Measurements from ENCODE around the gene MAD2L1BP. TPM values are rescaled to one million over a fixed set of nuclear protein-coding genes. Genes with fewer than 3 reads are reported as not detected.
A peak's percentile ranks its signal among the peaks of the same experiment; 100 is the strongest.
"Not testable (repeated sequence)": the region's sequence is repeated elsewhere in the genome, so short reads cannot be mapped to it uniquely, and the experiment has no call there.

The MAD2L1BP gene, protein sequence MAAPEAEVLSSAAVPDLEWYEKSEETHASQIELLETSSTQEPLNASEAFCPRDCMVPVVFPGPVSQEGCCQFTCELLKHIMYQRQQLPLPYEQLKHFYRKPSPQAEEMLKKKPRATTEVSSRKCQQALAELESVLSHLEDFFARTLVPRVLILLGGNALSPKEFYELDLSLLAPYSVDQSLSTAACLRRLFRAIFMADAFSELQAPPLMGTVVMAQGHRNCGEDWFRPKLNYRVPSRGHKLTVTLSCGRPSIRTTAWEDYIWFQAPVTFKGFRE
- 55.9 TPM for total RNA-seq

DNA sequence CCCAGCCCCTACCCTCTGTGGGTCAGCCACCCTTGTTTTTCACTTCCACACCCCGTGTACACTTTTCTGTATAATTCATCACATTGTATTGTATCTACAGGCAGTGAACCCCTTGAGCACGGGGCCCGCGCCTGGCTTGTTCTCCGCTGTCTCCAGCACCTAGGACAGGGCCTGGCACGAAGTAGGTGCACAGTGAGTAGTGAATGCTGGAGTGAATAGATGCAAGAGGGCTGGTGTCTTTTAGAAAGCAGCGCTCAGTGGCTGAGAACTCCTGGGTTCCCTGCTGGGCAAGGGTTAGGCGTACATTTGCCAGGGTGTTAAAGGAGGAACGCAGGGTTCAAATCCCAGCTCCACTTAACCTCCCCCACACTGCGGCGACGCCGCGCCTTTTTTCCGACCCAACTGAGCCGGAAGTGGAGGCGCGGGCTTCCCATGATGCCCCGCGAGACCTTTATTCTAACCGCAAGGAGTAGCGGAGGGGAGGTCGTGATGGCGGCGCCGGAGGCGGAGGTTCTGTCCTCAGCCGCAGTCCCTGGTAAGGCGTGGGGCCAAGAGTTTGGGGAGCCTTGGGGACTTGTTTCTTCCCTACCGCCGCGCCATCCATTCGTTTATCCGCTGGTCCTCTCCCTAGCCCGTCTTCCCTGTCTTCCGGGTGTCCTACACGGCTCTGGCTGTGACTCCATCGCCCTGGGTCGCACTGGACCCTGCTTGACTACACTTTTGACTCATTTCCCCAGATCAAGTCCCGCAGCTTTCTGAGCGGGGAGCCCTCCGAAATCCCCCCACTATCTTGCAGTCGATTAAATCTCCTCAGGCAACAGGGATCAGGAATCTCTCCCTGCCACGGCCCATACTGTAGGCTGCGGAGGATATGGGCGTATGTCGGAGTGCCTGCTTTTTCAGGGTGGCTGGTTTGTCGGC, at the start of gene MAD2L1BP:
TSS of gene MAD2L1BP (plus strand) at position 454 of the 921 bp plus-strand sequence. CDS start at position 490, 36 bp downstream.
- no peaks in the 10 kb centered on the region for H3K9me3 ChIP-seq (ENCODE audit: low read depth, low read length)
- peaks cover 50% of the 10 kb centered on the region for H3K4me1 ChIP-seq (ENCODE audit: insufficient read depth, low read length)
- H3K27me3 ChIP-seq (ENCODE audit: insufficient read depth, low read length): no peaks in the 10 kb centered on the region
- peak within 1 kb of the TSS; percentile 96 for H3K4me3 ChIP-seq (ENCODE audit: low read length)

DNA sequence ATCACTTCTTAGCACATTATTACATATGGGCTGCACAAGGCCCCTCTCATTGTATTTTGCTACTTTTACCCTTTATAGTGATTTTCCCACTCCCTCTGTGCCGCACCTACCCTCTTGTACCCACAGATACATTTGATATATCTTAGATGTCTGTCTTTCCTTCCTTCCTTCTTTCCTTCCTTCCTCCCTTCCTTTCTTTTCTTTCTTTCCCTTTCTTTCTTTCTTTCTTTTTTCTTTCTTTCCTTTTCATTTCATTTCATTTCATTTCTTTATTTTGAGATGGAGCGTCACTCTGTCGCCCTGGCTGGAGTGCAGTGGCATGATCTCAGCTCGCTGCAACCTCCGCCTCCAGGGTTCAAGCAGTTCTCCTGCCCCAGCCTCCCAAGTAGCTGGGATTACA, 47.4 kb upstream of the MAD2L1BP start:
- Histone ChIP-seq H3K27me3 (ENCODE audit: insufficient read depth, low read length) (no peaks in the 10 kb centered on the region), H3K4me3 (ENCODE audit: low read length) (no peak overlapping the region), H3K4me1 (ENCODE audit: insufficient read depth, low read length) (peaks cover 15% of the 10 kb centered on the region), H3K9me3 (ENCODE audit: low read depth, low read length) (no peaks in the 10 kb centered on the region)

DNA sequence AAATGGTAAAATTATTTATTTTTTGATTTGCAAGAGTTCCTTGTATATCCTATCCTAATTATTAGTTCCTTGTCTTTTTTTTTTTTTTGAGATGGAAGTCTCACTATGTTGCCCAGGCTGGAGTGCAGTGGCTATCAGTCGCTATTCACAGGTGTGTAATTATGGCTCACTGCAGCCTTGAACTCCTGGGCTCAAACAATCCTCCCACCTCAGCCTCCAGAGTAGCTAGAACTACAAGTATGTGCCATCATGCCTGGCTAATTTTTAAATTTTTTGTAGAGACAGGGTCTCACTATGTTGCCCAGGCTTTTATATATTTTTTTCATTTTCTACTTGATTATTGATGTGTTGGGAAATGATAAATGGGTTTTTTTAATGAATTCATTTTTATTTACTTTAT, 46.1 kb upstream of the MAD2L1BP start:
- not testable (repeated sequence) for H3K4me3 ChIP-seq (ENCODE audit: low read length); H3K4me1 ChIP-seq (ENCODE audit: insufficient read depth, low read length); H3K27me3 ChIP-seq (ENCODE audit: insufficient read depth, low read length); H3K9me3 ChIP-seq (ENCODE audit: low read depth, low read length)

DNA sequence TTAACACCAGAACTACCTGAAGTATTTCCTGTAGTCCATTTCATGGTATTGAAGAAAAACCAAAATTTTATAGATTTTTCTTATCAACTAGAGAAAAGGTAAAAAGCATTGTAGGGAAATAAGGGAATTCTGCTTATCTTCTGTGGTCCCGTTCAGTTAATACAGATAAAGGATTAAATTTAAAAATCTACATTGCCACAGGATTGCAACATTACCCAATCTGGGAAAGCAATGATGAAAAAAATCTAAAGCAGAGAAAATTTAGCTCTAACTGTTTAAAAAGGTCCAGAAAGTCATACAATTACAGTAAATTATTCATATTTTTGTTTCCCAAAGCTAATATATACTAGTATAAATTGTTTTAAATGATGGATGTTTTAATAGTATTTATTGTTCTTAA, 41.7 kb upstream of the MAD2L1BP start:
- Histone ChIP-seq H3K4me3 (ENCODE audit: low read length) (no peak overlapping the region), H3K9me3 (ENCODE audit: low read depth, low read length) (no peaks in the 10 kb centered on the region), H3K4me1 (ENCODE audit: insufficient read depth, low read length) (no peaks in the 10 kb centered on the region), H3K27me3 (ENCODE audit: insufficient read depth, low read length) (no peaks in the 10 kb centered on the region)

DNA sequence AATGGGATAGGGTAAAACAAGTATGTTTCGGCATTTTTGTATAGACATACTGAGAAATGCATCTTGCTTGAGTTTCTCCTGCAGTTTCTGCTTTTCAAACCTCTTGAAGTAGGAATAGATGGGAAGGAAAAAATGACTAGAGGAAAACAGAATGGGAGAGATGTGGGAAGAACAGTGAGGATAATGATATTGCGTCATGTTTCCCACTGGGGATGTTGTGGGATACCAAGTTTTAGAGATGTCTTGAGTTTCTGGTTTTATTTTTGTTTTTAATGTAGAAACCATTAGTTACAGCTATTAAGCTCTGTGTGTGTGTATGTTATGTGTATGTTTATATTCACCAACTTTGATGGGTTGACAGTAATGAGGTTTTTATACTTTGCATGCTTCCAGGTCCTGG, 35.0 kb upstream of the MAD2L1BP start:
- Histone ChIP-seq H3K27me3 (ENCODE audit: insufficient read depth, low read length) (no peaks in the 10 kb centered on the region), H3K4me1 (ENCODE audit: insufficient read depth, low read length) (no peaks in the 10 kb centered on the region), H3K4me3 (ENCODE audit: low read length) (no peak overlapping the region), H3K9me3 (ENCODE audit: low read depth, low read length) (no peaks in the 10 kb centered on the region)

DNA sequence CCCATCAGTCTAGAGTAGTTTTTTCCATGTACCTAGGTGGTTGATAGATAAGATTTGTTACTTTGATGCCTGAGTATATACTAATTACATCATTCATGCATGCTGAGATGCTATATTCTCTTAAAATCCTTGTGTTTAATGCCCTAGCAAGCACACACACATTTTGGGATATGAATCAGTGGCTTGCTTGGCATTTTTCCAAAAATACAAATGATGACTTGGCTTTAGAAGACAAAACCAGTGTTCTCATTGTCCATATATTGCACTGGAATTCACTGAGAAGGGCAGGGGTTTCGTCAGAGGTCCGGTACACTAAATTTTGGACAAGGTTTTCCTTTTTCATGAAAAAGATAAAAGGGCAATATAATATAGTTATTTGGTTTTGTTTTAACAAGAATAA, 31.5 kb upstream of the MAD2L1BP start:
- H3K4me3 ChIP-seq (ENCODE audit: low read length): no peak overlapping the region
- H3K4me1 ChIP-seq (ENCODE audit: insufficient read depth, low read length): peaks cover 9% of the 10 kb centered on the region
- H3K27me3 ChIP-seq (ENCODE audit: insufficient read depth, low read length): no peaks in the 10 kb centered on the region
- H3K9me3 ChIP-seq (ENCODE audit: low read depth, low read length): no peaks in the 10 kb centered on the region

DNA sequence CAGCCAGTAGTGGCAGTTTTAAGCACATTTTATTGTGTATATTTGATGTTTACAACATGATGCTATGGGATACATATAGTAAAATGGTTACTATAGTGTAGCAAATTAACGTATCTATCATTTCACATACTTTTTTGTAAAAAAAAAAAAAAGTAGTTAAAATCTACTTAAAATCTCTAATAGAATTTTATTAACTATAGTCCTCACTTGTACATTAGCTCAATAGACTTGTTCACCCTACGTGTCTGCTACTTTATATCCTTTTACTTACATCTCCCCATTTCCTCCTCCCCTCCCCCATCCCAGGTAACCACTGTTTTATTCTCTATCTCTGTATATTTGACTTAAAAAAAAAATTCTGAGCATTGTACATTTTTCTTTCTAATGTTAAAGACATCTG, 29.6 kb upstream of the MAD2L1BP start:
- Histone ChIP-seq H3K4me3 (ENCODE audit: low read length) (no peak overlapping the region), H3K9me3 (ENCODE audit: low read depth, low read length) (no peaks in the 10 kb centered on the region), H3K27me3 (ENCODE audit: insufficient read depth, low read length) (no peaks in the 10 kb centered on the region), H3K4me1 (ENCODE audit: insufficient read depth, low read length) (peaks cover 9% of the 10 kb centered on the region)

DNA sequence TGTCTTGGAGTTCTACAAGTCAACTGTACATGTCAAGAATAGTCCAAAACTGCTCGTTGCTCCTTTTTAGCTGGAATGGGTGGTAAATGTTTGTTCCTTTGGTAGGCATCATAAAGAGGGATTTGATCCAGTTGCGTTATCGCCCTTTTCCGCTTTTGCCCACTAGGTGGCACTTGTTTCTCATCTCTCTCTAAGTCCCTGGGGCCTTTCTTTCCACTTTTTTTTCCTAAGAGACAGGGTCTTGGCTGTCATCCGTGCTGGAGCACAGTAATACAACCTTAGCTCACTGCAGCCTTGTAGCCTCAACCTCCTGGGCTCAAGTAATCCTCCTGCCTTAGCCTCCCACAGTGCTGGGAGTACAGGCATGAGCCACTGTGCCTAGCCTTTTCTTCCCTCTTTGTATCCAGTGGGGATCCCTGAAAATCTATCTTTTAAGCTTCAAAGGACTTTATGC, 27.3 kb upstream of the MAD2L1BP start:
- peaks cover 9% of the 10 kb centered on the region for H3K4me1 ChIP-seq (ENCODE audit: insufficient read depth, low read length)
- no peaks in the 10 kb centered on the region for H3K27me3 ChIP-seq (ENCODE audit: insufficient read depth, low read length)
- H3K4me3 ChIP-seq (ENCODE audit: low read length): no peak overlapping the region
- no peaks in the 10 kb centered on the region for H3K9me3 ChIP-seq (ENCODE audit: low read depth, low read length)

DNA sequence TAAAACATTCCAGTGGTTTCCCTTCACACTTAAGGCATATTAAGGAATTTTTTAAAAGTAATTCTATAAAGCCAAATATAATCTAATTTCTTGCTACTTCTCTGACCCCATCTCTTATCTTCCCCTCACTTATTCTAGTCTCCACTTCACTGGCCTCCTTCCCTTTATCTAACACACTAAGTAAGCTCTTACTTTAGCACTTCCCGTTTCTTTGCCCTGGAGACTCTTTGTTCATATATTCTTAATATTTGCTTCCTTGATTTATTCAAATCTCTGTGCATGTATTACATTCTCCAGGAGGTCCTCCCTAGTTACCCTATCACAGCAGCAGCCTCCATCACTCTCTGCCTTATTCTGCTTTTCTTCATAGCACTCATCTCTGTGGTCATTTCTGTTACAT, 26.8 kb upstream of the MAD2L1BP start:
- H3K4me3 ChIP-seq (ENCODE audit: low read length): no peak overlapping the region
- H3K4me1 ChIP-seq (ENCODE audit: insufficient read depth, low read length): peaks cover 9% of the 10 kb centered on the region
- no peaks in the 10 kb centered on the region for H3K9me3 ChIP-seq (ENCODE audit: low read depth, low read length)
- no peaks in the 10 kb centered on the region for H3K27me3 ChIP-seq (ENCODE audit: insufficient read depth, low read length)

DNA sequence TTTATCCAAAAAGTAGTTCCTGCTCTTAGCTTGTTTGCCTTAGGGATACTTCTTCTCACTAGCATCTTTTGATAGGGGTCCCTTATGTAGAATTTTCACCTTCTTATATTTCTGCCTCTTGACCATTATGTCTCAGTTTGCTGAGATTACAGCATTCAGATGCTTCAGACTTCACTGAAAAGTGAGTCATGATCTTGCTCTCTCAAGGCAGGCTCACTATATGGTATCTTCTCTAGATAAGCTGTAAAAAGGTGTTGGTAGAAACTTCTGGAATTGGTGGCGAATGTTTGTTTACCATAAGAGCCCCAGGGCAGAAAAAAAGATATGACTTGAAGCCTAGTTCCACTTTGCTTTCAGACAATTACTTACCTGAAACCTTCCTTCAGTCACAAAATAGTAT, 26.2 kb upstream of the MAD2L1BP start:
- H3K4me1 ChIP-seq (ENCODE audit: insufficient read depth, low read length): peaks cover 9% of the 10 kb centered on the region
- H3K27me3 ChIP-seq (ENCODE audit: insufficient read depth, low read length): no peaks in the 10 kb centered on the region
- no peak overlapping the region for H3K4me3 ChIP-seq (ENCODE audit: low read length)
- H3K9me3 ChIP-seq (ENCODE audit: low read depth, low read length): no peaks in the 10 kb centered on the region

DNA sequence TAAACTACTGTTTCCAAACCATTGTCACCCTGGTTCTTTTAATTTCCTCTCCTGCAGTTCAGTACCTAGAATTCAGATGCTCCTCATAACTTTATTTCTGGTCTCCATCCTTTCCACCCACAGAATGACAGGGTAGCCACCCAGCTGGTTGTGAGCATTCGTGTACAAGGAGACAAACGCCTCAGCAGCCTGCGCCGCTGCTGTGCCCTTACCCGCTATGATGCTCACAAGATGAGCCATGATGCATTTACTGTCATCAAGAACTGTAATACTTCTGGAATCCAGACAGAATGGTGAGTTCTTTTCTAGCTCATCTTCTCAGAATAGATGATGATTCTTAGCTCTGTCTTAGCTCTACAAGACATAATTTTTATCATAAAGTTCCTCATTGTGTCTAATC, 25.2 kb upstream of the MAD2L1BP start:
- Histone ChIP-seq H3K4me3 (ENCODE audit: low read length) (no peak overlapping the region), H3K4me1 (ENCODE audit: insufficient read depth, low read length) (peaks cover 9% of the 10 kb centered on the region), H3K27me3 (ENCODE audit: insufficient read depth, low read length) (no peaks in the 10 kb centered on the region), H3K9me3 (ENCODE audit: low read depth, low read length) (no peaks in the 10 kb centered on the region)

DNA sequence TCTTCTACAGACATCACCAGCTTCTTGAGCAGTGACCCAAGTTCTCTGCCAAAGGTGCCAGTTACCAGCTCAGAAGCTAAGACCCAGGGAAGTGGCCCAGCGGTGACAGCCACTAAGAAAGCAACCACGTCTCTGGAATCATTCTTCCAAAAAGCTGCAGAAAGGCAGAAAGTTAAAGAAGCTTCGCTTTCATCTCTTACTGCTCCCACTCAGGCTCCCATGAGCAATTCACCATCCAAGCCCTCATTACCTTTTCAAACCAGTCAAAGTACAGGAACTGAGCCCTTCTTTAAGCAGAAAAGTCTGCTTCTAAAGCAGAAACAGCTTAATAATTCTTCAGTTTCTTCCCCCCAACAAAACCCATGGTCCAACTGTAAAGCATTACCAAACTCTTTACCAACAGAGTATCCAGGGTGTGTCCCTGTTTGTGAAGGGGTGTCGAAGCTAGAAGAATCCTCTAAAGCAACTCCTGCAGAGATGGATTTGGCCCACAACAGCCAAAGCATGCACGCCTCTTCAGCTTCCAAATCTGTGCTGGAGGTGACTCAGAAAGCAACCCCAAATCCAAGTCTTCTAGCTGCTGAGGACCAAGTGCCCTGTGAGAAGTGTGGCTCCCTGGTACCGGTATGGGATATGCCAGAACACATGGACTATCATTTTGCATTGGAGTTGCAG, 21.8 kb upstream of the MAD2L1BP start:
- Histone ChIP-seq H3K4me1 (ENCODE audit: insufficient read depth, low read length) (peaks cover 2% of the 10 kb centered on the region), H3K9me3 (ENCODE audit: low read depth, low read length) (no peaks in the 10 kb centered on the region), H3K27me3 (ENCODE audit: insufficient read depth, low read length) (no peaks in the 10 kb centered on the region), H3K4me3 (ENCODE audit: low read length) (no peak overlapping the region)

DNA sequence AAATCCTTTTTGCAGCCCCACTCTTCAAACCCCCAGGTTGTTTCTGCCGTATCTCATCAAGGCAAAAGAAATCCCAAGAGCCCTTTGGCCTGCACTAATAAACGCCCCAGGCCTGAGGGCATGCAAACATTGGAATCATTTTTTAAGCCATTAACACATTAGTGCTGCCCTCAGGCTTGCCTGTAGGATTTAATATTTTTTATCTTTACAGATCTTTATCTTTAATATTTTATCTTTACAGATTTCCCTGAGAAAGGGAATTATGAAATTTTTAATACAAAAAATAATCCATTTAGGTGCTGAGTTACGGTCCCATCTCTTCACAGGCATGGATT, 21.3 kb upstream of the MAD2L1BP start:
- Histone ChIP-seq H3K4me3 (ENCODE audit: low read length) (no peak overlapping the region), H3K27me3 (ENCODE audit: insufficient read depth, low read length) (no peaks in the 10 kb centered on the region), H3K4me1 (ENCODE audit: insufficient read depth, low read length) (no peaks in the 10 kb centered on the region), H3K9me3 (ENCODE audit: low read depth, low read length) (no peaks in the 10 kb centered on the region)

DNA sequence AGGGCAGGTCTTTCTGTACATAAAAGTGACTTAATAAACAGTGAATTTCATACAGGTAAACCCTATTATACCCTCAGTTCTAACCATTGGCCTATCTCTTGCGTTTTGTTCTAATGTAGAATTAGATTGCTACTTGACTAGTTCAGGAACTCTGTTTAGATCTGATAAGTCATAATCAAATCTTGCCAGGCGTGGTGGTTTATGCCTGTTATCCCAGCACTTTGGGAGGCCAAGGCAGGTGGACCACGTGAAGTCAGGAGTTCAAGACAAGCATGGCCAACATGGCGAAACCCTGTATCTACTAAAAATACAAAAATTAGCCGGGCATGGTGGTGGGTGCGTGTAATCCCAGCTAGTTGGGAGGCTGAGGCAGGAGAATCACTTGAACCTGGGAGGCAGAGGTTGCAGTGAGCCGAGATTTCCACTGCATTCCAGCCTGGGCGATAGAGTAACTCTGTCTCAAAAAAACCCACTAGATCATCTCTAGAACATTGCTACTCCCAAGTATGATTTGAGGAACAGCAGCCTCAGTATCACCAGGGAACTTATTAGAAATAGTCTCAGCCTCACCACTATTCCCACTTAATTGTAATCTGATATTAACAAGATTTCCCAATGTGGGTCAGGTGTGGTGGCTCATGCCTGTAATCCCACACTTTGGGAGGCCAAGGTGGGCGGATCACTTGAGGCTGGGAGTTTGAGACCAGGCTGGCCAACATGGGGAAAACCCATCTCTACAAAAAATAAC, 18.7 kb upstream of the MAD2L1BP start:
- Histone ChIP-seq H3K4me1 (ENCODE audit: insufficient read depth, low read length) (no peaks in the 10 kb centered on the region), H3K4me3 (ENCODE audit: low read length) (no peak overlapping the region), H3K9me3 (ENCODE audit: low read depth, low read length) (no peaks in the 10 kb centered on the region), H3K27me3 (ENCODE audit: insufficient read depth, low read length) (no peaks in the 10 kb centered on the region)
